ENCODE measurements around the gene IER2. TPM values are rescaled to one million over a fixed set of nuclear protein-coding genes. Genes with fewer than 3 reads are reported as not detected.
"Not testable (repeated sequence)": the region's sequence is repeated elsewhere in the genome, so short reads cannot be mapped to it uniquely, and the experiment has no call there.

IER2 gene
- total and polyA plus RNA-seq, 8 donors, result 32.3 to 421 (median 79.8) TPM

GRCh38 chr19:13198634-13199033 lies 48.4 kb downstream of the IER2 start:
- intact Hi-C loops (cut with DNase I; ENCODE audit: low total_unique reads), result no loop called here
- Histone ChIP-seq H3K27me3 (no peaks in the 10 kb centered on the region), H3K36me3 (no peaks in the 10 kb centered on the region), H3K4me1 (peaks cover 0 to 20% (median 14%) of the 10 kb centered on the region in 4 donors), H3K9me3 (no peaks in the 10 kb centered on the region), H3K27ac (no peak overlapping the region), H3K4me3 (no peak overlapping the region)
- 84 to 92% (median 87%) methylated on average over 15 to 18 of the region's 18 CpGs for WGBS, 5 donors
- no peak for DNase-seq
- TF ChIP-seq EP300 (IDR thresholded peaks at IDR 0.05) (no peak), POLR2A (IDR thresholded peaks at IDR 0.05) (no peak), POLR2AphosphoS5 (IDR thresholded peaks at IDR 0.05) (no peak), CTCF (IDR thresholded peaks at IDR 0.05) (no peak)

GRCh38 chr19:13202112-13202511 lies 51.9 kb downstream of the IER2 start:
- H3K9me3 ChIP-seq; DNase-seq; H3K4me3 ChIP-seq; H3K4me1 ChIP-seq; H3K27me3 ChIP-seq; intact Hi-C loops (cut with DNase I; ENCODE audit: low total_unique reads); H3K36me3 ChIP-seq; H3K27ac ChIP-seq: not testable (repeated sequence)
- WGBS, 5 donors, result 94 to 100% (median 97%) methylated on average over 7 of the region's 7 CpGs

Other genes with a start within 250 kb of the IER2 start
- gene SYCE2, start 231.1 kb upstream of the IER2 start, total RNA-seq, result not detected
- under 1 TPM in 1 of 3 donors, not detected in 2; 0.23 TPM for gene SYCE2, start 231.1 kb upstream of the IER2 start, polyA plus RNA-seq
- 100 to 1,000 TPM in 1 of 5 donors, 10 to 100 TPM in 4; 27.2 to 125 (median 51.9) TPM for gene FARSA, start 216.7 kb upstream of the IER2 start, total RNA-seq
- gene FARSA, start 216.7 kb upstream of the IER2 start, polyA plus RNA-seq, result 10 to 100 TPM; 34.7 to 40.3 (median 39.4) TPM
- gene CALR, start 211.8 kb upstream of the IER2 start, total RNA-seq, result 100 to 1,000 TPM; 337 to 947 (median 504) TPM
- 100 to 1,000 TPM in 2 of 3 donors, 10 to 100 TPM in 1; 71.2 to 236 (median 158) TPM for gene CALR, start 211.8 kb upstream of the IER2 start, polyA plus RNA-seq
- 100 to 1,000 TPM in 3 of 5 donors, 10 to 100 TPM in 2; 44.1 to 144 (median 103) TPM for gene RAD23A, start 204.5 kb upstream of the IER2 start, total RNA-seq
- gene RAD23A, start 204.5 kb upstream of the IER2 start, polyA plus RNA-seq, result 100 to 1,000 TPM; 101 to 141 (median 106) TPM
- gene GADD45GIP1, start 193.2 kb upstream of the IER2 start, total RNA-seq, result 10 to 100 TPM in 4 of 5 donors, 1 to 10 TPM in 1; 1.8 to 93.3 (median 25.9) TPM
- gene GADD45GIP1, start 193.2 kb upstream of the IER2 start, polyA plus RNA-seq, result 10 to 100 TPM; 59.0 to 75.4 (median 61.8) TPM
- gene DAND5, start 180.8 kb upstream of the IER2 start, total RNA-seq, result under 1 TPM in 1 of 5 donors, not detected in 4; 0.58 TPM
- gene DAND5, start 180.8 kb upstream of the IER2 start, polyA plus RNA-seq, result under 1 TPM in 2 of 3 donors, not detected in 1; 0.12 to 0.13 TPM
- 100 to 1,000 TPM in 1 of 5 donors, 10 to 100 TPM in 4; 14.0 to 183 (median 63.3) TPM for gene NFIX, start 154.9 kb upstream of the IER2 start, total RNA-seq
- 10 to 100 TPM; 11.5 to 45.0 (median 30.2) TPM for gene NFIX, start 154.9 kb upstream of the IER2 start, polyA plus RNA-seq
- 10 to 100 TPM in 2 of 5 donors, 1 to 10 TPM in 2, not detected in 1; 1.3 to 19.3 (median 7.6) TPM for gene LYL1, start 47.6 kb upstream of the IER2 start, total RNA-seq
- 1 to 10 TPM; 4.1 to 5.5 (median 5.0) TPM for gene LYL1, start 47.6 kb upstream of the IER2 start, polyA plus RNA-seq
- 100 to 1,000 TPM in 1 of 5 donors, 10 to 100 TPM in 4; 29.6 to 373 (median 36.5) TPM for gene TRMT1, start 33.7 kb upstream of the IER2 start, total RNA-seq
- gene TRMT1, start 33.7 kb upstream of the IER2 start, polyA plus RNA-seq, result 10 to 100 TPM; 64.7 to 88.2 (median 77.9) TPM
- 100 to 1,000 TPM in 1 of 5 donors, 10 to 100 TPM in 4; 10.1 to 122 (median 26.3) TPM for gene NACC1, start 32.1 kb upstream of the IER2 start, total RNA-seq
- 10 to 100 TPM in 1 of 3 donors, 1 to 10 TPM in 2; 6.9 to 26.2 (median 9.5) TPM for gene NACC1, start 32.1 kb upstream of the IER2 start, polyA plus RNA-seq
- gene STX10, start within 50 bp of the IER2 start, total RNA-seq, result 100 to 1,000 TPM in 3 of 5 donors, 10 to 100 TPM in 2; 20.4 to 942 (median 117) TPM
- 100 to 1,000 TPM in 1 of 3 donors, 10 to 100 TPM in 2; 74.8 to 114 (median 94.7) TPM for gene STX10, start within 50 bp of the IER2 start, polyA plus RNA-seq